CD4-positive, alpha-beta T cell treated with Interleukin-10 for 1 hour (primary cell): Measurements from ENCODE around the gene TMEM255B.
A peak's percentile ranks its signal among the peaks of the same experiment; 100 is the strongest.

Experiments used
- DNase-seq: peaks from one replicate; pipeline ENCODE4 v3.0.0-alpha.2; 2020

Gene TMEM255B

GRCh38 chr13:113839536-113840204, 80.6 kb downstream of the TMEM255B start:
- DNase-seq: no peak

GRCh38 chr13:113840541-113841352, 81.7 kb downstream of the TMEM255B start:
- no peak for DNase-seq

- no peak for DNase-seq
Observed at GRCh38 chr13:113841353-113841650, 82.3 kb downstream of the TMEM255B start.

GRCh38 chr13:113842336-113843062, 83.5 kb downstream of the TMEM255B start:
- no peak for DNase-seq

- DNase-seq: no peak
Observed at GRCh38 chr13:113843063-113843654, 84.1 kb downstream of the TMEM255B start.

GRCh38 chr13:113843864-113844556, 85.0 kb downstream of the TMEM255B start:
- DNase-seq: no peak

- no peak for DNase-seq
Observed at GRCh38 chr13:113845055-113845454, 86.0 kb downstream of the TMEM255B start.

GRCh38 chr13:113845723-113846635, 87.0 kb downstream of the TMEM255B start:
- DNase-seq: no peak

- DNase-seq: peak; percentile 43
Observed at GRCh38 chr13:113846636-113847318, 87.8 kb downstream of the TMEM255B start.

GRCh38 chr13:113848020-113848419, 89.0 kb downstream of the TMEM255B start:
- no peak for DNase-seq

- no peak for DNase-seq
Observed at GRCh38 chr13:113848431-113849260, 89.6 kb downstream of the TMEM255B start.

GRCh38 chr13:113849546-113849945, 90.5 kb downstream of the TMEM255B start:
- no peak for DNase-seq

GRCh38 chr13:113849981-113850721, 91.1 kb downstream of the TMEM255B start:
- no peak for DNase-seq

- no peak for DNase-seq
Observed at GRCh38 chr13:113850722-113851479, 91.9 kb downstream of the TMEM255B start.

- DNase-seq: no peak
Observed at GRCh38 chr13:113851480-113851803, 92.4 kb downstream of the TMEM255B start.

GRCh38 chr13:113851826-113852535, 93.0 kb downstream of the TMEM255B start:
- DNase-seq: no peak

- DNase-seq: no peak
Observed at GRCh38 chr13:113852536-113853517, 93.8 kb downstream of the TMEM255B start.
